ENCODE data around the gene MTG1. TPM values are rescaled to one million over a fixed set of nuclear protein-coding genes. Genes with fewer than 3 reads are reported as not detected.

MTG1 gene
- total RNA-seq, 5 donors from 2014 or later (not counting 1 experiment from before 2014, with no cell fraction given): 46.7 to 79.3 (median 69.4) TPM

DNA sequence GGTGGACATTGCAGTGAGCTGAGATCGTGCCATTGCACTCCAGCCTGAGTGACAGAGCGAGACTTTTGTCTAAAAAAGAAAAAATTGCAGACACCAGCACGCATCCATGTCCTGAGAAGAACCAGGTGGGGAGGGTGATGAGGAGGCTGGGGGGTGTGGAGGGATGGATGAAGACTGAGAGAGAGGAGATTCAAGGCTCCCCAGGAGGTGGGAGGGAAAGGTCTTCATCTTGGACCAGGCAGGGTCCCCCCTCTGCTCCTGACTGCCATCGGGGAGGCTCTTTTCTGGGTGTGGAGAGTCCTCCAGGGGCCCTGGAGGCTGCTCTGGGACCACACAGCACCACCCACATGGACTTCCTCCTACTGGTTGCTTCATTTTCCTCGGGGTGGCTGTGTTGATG is 61.2 kb downstream of the MTG1 start:
- Mint-ChIP-seq H3K9me3 (no peaks in the 10 kb centered on the region), H3K36me3 (peaks cover 3% of the 10 kb centered on the region), H3K4me1 (no peaks in the 10 kb centered on the region), H3K27ac (no peak overlapping the region), H3K27me3 (no peaks in the 10 kb centered on the region), H3K4me3 (peak overlapping the region in 1 of 3 donors; percentile 43)
- DNase-seq: no peak
- Histone ChIP-seq H3K4me1 (ENCODE audit: control insufficient read depth in 1 of 2, extremely low read depth in 1 of 2, insufficient read depth in 2 of 2, low read length in 2 of 2) (no peaks in the 10 kb centered on the region), H3K27me3 (replicated peaks in 1 of 2; ENCODE audit: control insufficient read depth in 2 of 2, extremely low read depth in 1 of 2, insufficient read depth in 2 of 2, low read length in 1 of 2) (no peaks in the 10 kb centered on the region), H3K36me3 (ENCODE audit: control insufficient read depth in 2 of 2, extremely low read depth in 1 of 2, insufficient read depth in 1 of 2, low read length in 1 of 2) (no peaks in the 10 kb centered on the region), H3K4me3 (ENCODE audit: control insufficient read depth in 1 of 2, extremely low read depth in 1 of 2, low read length in 1 of 2) (no peak overlapping the region), H3K9me3 (no peaks in the 10 kb centered on the region), H3K27ac (ENCODE audit: low read length) (no peak overlapping the region)
- ChIA-PET POLR2A (no interaction called here), CTCF (interaction anchor here in 1 of 2 donors (1.0 kb wide), 1 partner anchor 126 kb away, joined by 3 read pairs; no protein-coding TSS in a partner anchor)
- ATAC-seq (replicated peaks in 1 of 4): no peak
- 86% methylated on average over 1 of the region's 5 CpGs for WGBS (ENCODE audit: insufficient coverage)

DNA sequence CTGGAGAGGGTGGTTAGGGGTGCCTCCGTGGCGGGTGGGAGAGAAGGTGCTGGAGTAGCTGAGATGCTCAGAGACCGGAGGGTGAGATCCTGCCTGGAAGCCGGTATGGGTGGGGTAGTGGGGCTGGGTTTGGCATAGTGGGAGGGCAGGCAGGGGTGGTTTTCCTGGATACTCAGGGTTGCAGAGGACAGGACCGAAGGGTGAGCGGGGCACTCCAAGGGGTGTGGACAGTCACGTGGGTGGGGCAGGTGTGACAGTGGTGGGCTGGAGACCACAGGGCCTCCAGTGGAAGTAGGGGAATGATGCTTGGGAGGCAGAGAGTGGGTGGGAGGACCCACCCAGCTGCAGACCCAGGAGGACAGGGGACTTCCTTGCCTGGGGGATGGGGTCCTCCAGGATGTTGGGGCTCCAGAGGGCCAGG is 61.7 kb downstream of the MTG1 start:
- CTCF ChIA-PET: no interaction called here
- Histone ChIP-seq H3K36me3 (ENCODE audit: control insufficient read depth in 2 of 2, extremely low read depth in 1 of 2, insufficient read depth in 1 of 2, low read length in 1 of 2) (no peaks in the 10 kb centered on the region), H3K9me3 (no peaks in the 10 kb centered on the region), H3K27me3 (replicated peaks in 1 of 2; ENCODE audit: control insufficient read depth in 2 of 2, extremely low read depth in 1 of 2, insufficient read depth in 2 of 2, low read length in 1 of 2) (no peaks in the 10 kb centered on the region), H3K4me3 (ENCODE audit: control insufficient read depth in 1 of 2, extremely low read depth in 1 of 2, low read length in 1 of 2) (no peak overlapping the region), H3K4me1 (ENCODE audit: control insufficient read depth in 1 of 2, extremely low read depth in 1 of 2, insufficient read depth in 2 of 2, low read length in 2 of 2) (no peaks in the 10 kb centered on the region), H3K27ac (ENCODE audit: low read length) (no peak overlapping the region)
- Mint-ChIP-seq H3K4me3 (no peak overlapping the region), H3K27ac (no peak overlapping the region), H3K36me3 (peaks cover 3% of the 10 kb centered on the region), H3K9me3 (no peaks in the 10 kb centered on the region), H3K4me1 (no peaks in the 10 kb centered on the region), H3K27me3 (no peaks in the 10 kb centered on the region)
- ATAC-seq (replicated peaks in 1 of 4) (no peak), DNase-seq (no peak)
- WGBS (ENCODE audit: insufficient coverage): 92% methylated on average over 7 of the region's 7 CpGs
- POLR2A ChIA-PET: no interaction called here

DNA sequence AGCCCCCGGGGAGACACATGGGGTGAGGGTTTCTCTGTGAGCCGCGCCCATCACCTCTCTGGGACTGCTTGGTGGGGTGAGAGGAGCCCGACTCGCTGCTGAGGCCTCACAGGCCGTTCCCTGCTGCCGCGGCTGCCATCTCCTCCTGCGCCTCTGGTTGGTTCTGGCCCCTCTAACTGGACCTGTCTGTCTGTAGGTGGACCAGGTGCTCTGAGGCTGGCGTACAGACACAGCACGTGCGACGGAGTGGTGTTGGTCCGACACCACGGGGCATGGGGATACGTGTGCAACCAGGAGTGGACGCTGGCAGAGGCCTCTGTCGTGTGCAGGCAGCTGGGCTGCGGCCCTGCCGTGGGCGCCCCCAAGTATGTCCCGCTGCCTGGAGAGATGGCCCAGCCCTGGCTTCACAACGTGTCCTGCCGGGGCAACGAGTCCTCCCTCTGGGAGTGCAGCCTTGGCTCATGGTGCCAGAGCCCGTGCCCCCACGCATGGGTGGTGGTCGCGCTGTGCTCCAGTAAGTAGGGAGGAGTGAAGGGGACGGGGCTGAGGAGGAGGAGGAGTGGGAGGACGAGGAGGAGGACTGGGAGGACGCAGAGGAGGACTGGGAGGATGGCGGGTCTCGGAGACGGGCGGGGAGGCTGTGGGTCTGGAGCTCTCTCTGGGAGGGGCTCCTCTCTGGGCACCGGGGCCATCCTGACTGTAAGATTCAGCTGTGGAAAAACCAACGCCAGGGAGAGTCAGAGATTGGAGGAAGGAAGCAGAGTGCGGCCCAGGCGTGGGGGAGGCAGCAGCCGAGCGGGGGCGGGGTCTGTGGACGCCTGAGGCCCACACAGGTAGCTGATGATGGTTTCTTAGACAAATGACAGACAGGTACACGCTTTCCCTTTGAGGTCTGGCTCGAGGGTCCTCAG is 62.3 kb downstream of the MTG1 start:
- ATAC-seq (replicated peaks in 1 of 4) (no peak), DNase-seq (no peak)
- Histone ChIP-seq H3K36me3 (ENCODE audit: control insufficient read depth in 2 of 2, extremely low read depth in 1 of 2, insufficient read depth in 1 of 2, low read length in 1 of 2) (no peaks in the 10 kb centered on the region), H3K27me3 (replicated peaks in 1 of 2; ENCODE audit: control insufficient read depth in 2 of 2, extremely low read depth in 1 of 2, insufficient read depth in 2 of 2, low read length in 1 of 2) (no peaks in the 10 kb centered on the region), H3K9me3 (no peaks in the 10 kb centered on the region), H3K4me1 (ENCODE audit: control insufficient read depth in 1 of 2, extremely low read depth in 1 of 2, insufficient read depth in 2 of 2, low read length in 2 of 2) (no peaks in the 10 kb centered on the region), H3K4me3 (ENCODE audit: control insufficient read depth in 1 of 2, extremely low read depth in 1 of 2, low read length in 1 of 2) (no peak overlapping the region), H3K27ac (ENCODE audit: low read length) (no peak overlapping the region)
- Mint-ChIP-seq H3K9me3 (no peaks in the 10 kb centered on the region), H3K27ac (no peak overlapping the region), H3K36me3 (peaks cover 3% of the 10 kb centered on the region), H3K27me3 (no peaks in the 10 kb centered on the region), H3K4me1 (no peaks in the 10 kb centered on the region), H3K4me3 (no peak overlapping the region)
- ChIA-PET CTCF (no interaction called here), POLR2A (no interaction called here)
- 87% methylated on average over 40 of the region's 46 CpGs for WGBS (ENCODE audit: insufficient coverage)

DNA sequence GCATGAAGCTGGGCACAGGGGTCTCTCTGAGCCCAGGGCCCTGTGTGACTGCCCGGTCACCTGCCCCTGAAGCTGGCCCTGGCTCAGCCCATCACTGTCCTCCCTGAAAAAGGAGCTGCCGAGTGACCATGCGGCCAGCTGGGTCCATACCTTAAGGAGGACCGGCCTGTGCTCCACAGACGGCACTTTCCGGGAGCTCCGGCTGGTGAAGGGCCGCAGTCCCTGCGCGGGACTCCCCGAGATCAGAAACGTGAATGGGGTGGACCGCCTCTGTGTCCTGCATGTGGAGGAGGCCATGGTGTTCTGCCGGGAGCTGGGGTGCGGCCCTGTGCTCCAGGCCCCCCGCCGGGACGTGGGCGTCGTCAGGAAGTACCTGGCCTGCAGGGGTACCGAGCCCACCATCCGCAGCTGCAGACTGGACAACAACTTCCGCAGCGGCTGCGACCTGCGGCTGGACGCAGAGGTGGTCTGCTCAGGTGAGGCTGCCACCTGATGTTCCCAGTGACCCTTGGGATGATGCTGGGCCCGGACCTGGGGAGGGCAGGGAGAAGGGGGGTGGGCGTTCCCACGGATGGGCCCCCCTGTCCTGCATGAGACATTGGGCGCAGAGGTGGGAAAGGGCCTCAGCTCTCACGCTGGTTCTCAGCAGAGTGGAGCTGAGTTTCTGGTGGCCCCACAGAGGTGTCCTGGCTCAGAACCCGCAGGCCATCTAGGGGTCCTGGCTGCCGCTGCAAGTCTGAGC is 63.3 kb downstream of the MTG1 start:
- no peaks in the 10 kb centered on the region for H3K36me3 ChIP-seq (ENCODE audit: control insufficient read depth in 2 of 2, extremely low read depth in 1 of 2, insufficient read depth in 1 of 2, low read length in 1 of 2)
- no peaks in the 10 kb centered on the region for H3K9me3 Mint-ChIP-seq
- H3K27me3 ChIP-seq (replicated peaks in 1 of 2; ENCODE audit: control insufficient read depth in 2 of 2, extremely low read depth in 1 of 2, insufficient read depth in 2 of 2, low read length in 1 of 2): no peaks in the 10 kb centered on the region
- no peak overlapping the region for H3K4me3 ChIP-seq (ENCODE audit: control insufficient read depth in 1 of 2, extremely low read depth in 1 of 2, low read length in 1 of 2)
- ChIA-PET POLR2A (no interaction called here), CTCF (no interaction called here)
- H3K4me1 ChIP-seq (ENCODE audit: control insufficient read depth in 1 of 2, extremely low read depth in 1 of 2, insufficient read depth in 2 of 2, low read length in 2 of 2): no peaks in the 10 kb centered on the region
- H3K27ac ChIP-seq (ENCODE audit: low read length): no peak overlapping the region
- H3K27me3 Mint-ChIP-seq: no peaks in the 10 kb centered on the region
- WGBS (ENCODE audit: insufficient coverage): 95% methylated on average over 32 of the region's 34 CpGs
- H3K4me1 Mint-ChIP-seq: no peaks in the 10 kb centered on the region
- H3K36me3 Mint-ChIP-seq: peaks cover 3% of the 10 kb centered on the region
- H3K27ac Mint-ChIP-seq: no peak overlapping the region
- no peaks in the 10 kb centered on the region for H3K9me3 ChIP-seq
- no peak for DNase-seq
- no peak for ATAC-seq (replicated peaks in 1 of 4)
- no peak overlapping the region for H3K4me3 Mint-ChIP-seq

- H3K27ac Mint-ChIP-seq: no peak overlapping the region
- CTCF ChIA-PET: no interaction called here
Observed at GRCh38 chr10:133458021-133458709, 64.2 kb downstream of the MTG1 start.

DNA sequence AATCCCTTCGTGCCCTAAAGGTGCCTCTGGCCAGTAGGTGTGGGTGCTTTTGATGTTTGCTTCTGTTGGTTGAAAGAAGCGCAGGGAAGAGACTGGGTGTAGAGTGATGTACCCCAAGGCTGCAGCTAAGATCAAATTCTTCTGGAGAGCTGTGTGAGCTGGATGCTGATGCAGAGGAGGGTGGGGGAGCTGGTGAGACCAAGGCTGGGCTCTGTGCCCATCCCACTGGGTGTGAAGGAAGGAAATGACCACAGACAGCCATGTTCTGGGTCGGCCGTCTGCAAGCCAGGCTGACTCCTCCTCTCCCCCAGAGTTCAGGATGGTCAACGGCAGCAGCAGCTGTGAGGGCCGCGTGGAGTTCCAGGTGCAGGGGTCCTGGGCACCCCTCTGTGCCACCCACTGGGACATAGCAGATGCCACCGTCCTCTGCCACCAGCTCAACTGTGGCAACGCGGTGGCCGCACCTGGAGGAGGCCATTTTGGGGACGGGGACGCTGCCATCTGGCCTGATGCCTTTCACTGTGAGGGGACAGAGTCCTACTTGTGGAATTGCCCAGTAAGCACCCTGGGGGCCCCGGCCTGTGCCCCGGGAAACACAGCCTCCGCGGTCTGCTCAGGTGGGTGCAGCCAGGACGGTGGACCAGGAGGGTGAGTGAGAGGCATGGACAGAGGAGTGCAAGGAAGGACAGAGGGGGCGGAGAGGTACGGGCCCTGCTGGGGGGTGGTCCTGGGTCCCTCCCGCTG is 64.9 kb downstream of the MTG1 start:
- no peaks in the 10 kb centered on the region for H3K36me3 ChIP-seq (ENCODE audit: control insufficient read depth in 2 of 2, extremely low read depth in 1 of 2, insufficient read depth in 1 of 2, low read length in 1 of 2)
- no peak for ATAC-seq (replicated peaks in 1 of 4)
- WGBS (ENCODE audit: insufficient coverage): 85% methylated on average over 20 of the region's 21 CpGs
- no peak overlapping the region for H3K27ac ChIP-seq (ENCODE audit: low read length)
- Mint-ChIP-seq H3K9me3 (no peaks in the 10 kb centered on the region), H3K27ac (no peak overlapping the region), H3K4me3 (no peak overlapping the region), H3K27me3 (no peaks in the 10 kb centered on the region), H3K4me1 (no peaks in the 10 kb centered on the region), H3K36me3 (peaks cover 3% of the 10 kb centered on the region)
- ChIA-PET POLR2A (no interaction called here), CTCF (no interaction called here)
- no peaks in the 10 kb centered on the region for H3K27me3 ChIP-seq (replicated peaks in 1 of 2; ENCODE audit: control insufficient read depth in 2 of 2, extremely low read depth in 1 of 2, insufficient read depth in 2 of 2, low read length in 1 of 2)
- no peak for DNase-seq
- H3K4me3 ChIP-seq (ENCODE audit: control insufficient read depth in 1 of 2, extremely low read depth in 1 of 2, low read length in 1 of 2): no peak overlapping the region
- no peaks in the 10 kb centered on the region for H3K9me3 ChIP-seq
- no peaks in the 10 kb centered on the region for H3K4me1 ChIP-seq (ENCODE audit: control insufficient read depth in 1 of 2, extremely low read depth in 1 of 2, insufficient read depth in 2 of 2, low read length in 2 of 2)

More at GRCh38 chr10:133458021-133458709, 64.2 kb downstream of the MTG1 start:
- POLR2A ChIA-PET: no interaction called here
- no peak for DNase-seq
- Histone ChIP-seq H3K36me3 (ENCODE audit: control insufficient read depth in 2 of 2, extremely low read depth in 1 of 2, insufficient read depth in 1 of 2, low read length in 1 of 2) (no peaks in the 10 kb centered on the region), H3K27ac (ENCODE audit: low read length) (no peak overlapping the region), H3K9me3 (no peaks in the 10 kb centered on the region), H3K27me3 (replicated peaks in 1 of 2; ENCODE audit: control insufficient read depth in 2 of 2, extremely low read depth in 1 of 2, insufficient read depth in 2 of 2, low read length in 1 of 2) (no peaks in the 10 kb centered on the region), H3K4me1 (ENCODE audit: control insufficient read depth in 1 of 2, extremely low read depth in 1 of 2, insufficient read depth in 2 of 2, low read length in 2 of 2) (no peaks in the 10 kb centered on the region), H3K4me3 (ENCODE audit: control insufficient read depth in 1 of 2, extremely low read depth in 1 of 2, low read length in 1 of 2) (no peak overlapping the region)
- H3K27me3 Mint-ChIP-seq: no peaks in the 10 kb centered on the region
- WGBS (ENCODE audit: insufficient coverage): 91% methylated on average over 39 of the region's 40 CpGs
- no peak overlapping the region for H3K4me3 Mint-ChIP-seq
- no peak for ATAC-seq (replicated peaks in 1 of 4)
- H3K36me3 Mint-ChIP-seq: peaks cover 3% of the 10 kb centered on the region
- H3K9me3 Mint-ChIP-seq: no peaks in the 10 kb centered on the region
- H3K4me1 Mint-ChIP-seq: no peaks in the 10 kb centered on the region

All from T-cell (primary cell).